C4-2B (cell line): ENCODE measurements around the gene KRTAP4-7.
"Not testable (repeated sequence)": the region's sequence is repeated elsewhere in the genome, so short reads cannot be mapped to it uniquely, and the experiment has no call there.

Source experiments
- H3K27ac ChIP-seq: fragments of 450-650 bp; 2 replicates; pipeline ENCODE4 v1.5.1; 2017
- CTCF ChIP-seq: fragments of 450-650 bp; conservative IDR thresholded peaks from 2 replicates; pipeline ENCODE4 v1.5.1; 2017; ENCODE audit warnings: mild to moderate bottlenecking
- ZFX ChIP-seq: fragments of 450-650 bp; IDR thresholded peaks from 2 replicates; pipeline ENCODE4 v1.6.1; 2017

The KRTAP4-7 gene

GRCh38 chr17:41101586-41102259, 17.8 kb downstream of the KRTAP4-7 start, which contains the start of gene KRTAP4-16:
TSS of gene KRTAP4-16 (minus strand) at chr17:41102209. CDS start at chr17:41102209, 0 bp downstream.
- H3K27ac ChIP-seq: no peak within 1 kb of the TSS
- TF ChIP-seq CTCF (no peak), ZFX (no peak)

GRCh38 chr17:41103896-41104295, 19.9 kb downstream of the KRTAP4-7 start:
- no peak for TF ChIP-seq CTCF
- TF ChIP-seq ZFX: no peak
- no peak overlapping the region for H3K27ac ChIP-seq

- H3K27ac ChIP-seq: not testable (repeated sequence)
Measured at GRCh38 chr17:41104386-41105038, 20.6 kb downstream of the KRTAP4-7 start.

- H3K27ac ChIP-seq: not testable (repeated sequence)
Measured at GRCh38 chr17:41105347-41105746, 21.4 kb downstream of the KRTAP4-7 start, which contains the start of gene KRTAP4-9. TSS of gene KRTAP4-9 (plus strand) at chr17:41105389. CDS start at chr17:41105389, 0 bp downstream.

- no peak overlapping the region for H3K27ac ChIP-seq
Measured at GRCh38 chr17:41107941-41108450, 24.0 kb downstream of the KRTAP4-7 start.

GRCh38 chr17:41108728-41109386, 24.9 kb downstream of the KRTAP4-7 start:
- not testable (repeated sequence) for H3K27ac ChIP-seq

More at GRCh38 chr17:41107941-41108450, 24.0 kb downstream of the KRTAP4-7 start:
- TF ChIP-seq CTCF (no peak), ZFX (no peak)

- H3K27ac ChIP-seq: no peak overlapping the region
- no peak for TF ChIP-seq ZFX
- TF ChIP-seq CTCF: no peak
Measured at GRCh38 chr17:41111151-41111885, 27.4 kb downstream of the KRTAP4-7 start.

GRCh38 chr17:41116297-41116696, 32.3 kb downstream of the KRTAP4-7 start:
- TF ChIP-seq CTCF (no peak), ZFX (no peak)
- H3K27ac ChIP-seq: no peak overlapping the region

GRCh38 chr17:41117846-41118386, 34.0 kb downstream of the KRTAP4-7 start, which contains the start of gene KRTAP4-11:
TSS of gene KRTAP4-11 (minus strand) at chr17:41118373. CDS start at chr17:41118315, 58 bp downstream.
- H3K27ac ChIP-seq: not testable (repeated sequence)
